ENCODE results near the gene MAD2L1BP.

The MAD2L1BP gene

DNA sequence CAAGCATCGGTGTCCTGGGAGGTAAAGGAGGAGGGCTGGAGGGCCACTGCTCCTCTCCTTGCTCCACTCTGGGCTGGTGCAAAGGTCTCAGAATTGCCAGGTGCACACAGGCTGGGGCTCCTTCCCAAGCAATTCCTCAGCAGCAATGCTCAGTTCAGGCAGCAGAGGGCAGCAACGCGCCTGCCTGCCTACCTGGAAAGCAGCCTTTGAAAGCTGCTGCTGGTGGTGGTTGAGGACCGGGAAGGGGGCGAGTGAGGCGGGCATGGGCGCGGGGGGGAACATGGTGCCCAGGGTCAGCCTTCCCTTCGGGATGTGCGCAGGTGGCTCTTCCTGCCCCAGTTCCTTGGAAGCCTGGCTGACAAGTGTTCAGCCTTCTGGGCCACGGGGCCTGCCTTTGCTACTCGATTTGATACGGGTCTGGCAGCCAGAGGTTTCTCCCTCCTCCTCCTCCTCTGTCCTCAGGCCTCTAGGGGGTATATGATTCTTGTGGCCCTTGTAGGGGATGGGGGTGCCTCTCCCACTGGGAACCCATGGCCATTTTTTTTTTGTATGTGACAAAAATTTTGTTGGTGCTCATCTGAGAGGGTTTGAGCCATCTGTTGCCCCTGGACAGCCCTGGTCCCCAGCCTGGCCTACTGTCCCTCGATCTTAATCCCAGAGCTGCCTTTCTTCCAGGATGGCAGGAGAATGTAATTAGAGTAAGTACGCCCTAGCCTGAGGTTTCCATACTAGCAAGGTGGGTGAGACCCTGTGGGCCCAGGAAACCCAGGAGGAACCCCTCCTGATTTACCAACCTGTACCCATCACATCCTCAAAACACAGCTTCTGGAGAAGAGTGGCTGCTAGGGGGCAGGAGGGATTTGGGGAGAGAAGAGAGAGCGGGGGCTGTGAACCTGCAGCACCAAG is 31.9 kb downstream of the MAD2L1BP start:
- peak; percentile 53 to 79 for DNase-seq

DNA sequence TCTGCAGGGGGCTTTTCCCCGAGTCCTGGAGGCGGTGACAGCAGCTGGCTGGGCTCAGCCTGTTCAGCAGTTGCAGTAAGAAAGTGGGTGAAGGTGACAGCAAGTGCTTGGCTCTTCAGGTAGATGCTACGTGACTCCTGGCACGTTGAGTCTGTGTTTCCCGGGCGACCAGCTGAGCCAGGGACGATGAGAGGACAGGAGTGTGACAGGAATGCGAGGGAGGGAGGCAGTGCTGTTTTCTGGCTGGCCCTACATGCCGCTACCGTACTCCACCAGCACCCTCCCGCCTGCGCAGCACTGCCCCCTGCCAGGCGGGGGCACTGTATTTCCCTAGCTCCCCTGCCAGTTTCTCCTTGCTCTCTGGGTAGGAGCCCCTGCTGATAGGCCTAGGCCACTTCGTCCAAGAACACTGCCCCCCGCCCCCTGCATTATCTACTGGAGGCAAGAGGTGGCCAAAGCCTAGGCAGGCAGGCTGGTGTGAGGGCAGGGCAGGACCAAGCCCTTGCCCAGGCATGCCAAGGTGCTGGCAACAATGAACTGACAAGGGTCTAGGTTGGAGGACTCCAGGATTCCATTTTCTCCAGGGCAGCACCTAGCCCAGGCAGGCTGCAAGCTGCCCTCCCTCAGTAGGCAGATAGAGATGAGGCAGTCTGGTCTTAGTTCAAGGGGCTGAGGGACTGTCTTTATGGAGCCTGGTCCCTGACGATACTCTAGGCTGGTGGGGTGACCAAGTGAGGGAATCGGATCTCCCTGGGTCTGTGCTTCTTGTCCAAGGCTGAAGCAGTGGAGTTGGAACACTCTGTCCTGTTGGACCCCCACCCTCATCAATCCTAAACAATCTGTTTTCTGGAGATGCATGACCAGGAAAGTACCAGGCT is 32.8 kb downstream of the MAD2L1BP start:
- peak; percentile 40 to 61 for DNase-seq

DNA sequence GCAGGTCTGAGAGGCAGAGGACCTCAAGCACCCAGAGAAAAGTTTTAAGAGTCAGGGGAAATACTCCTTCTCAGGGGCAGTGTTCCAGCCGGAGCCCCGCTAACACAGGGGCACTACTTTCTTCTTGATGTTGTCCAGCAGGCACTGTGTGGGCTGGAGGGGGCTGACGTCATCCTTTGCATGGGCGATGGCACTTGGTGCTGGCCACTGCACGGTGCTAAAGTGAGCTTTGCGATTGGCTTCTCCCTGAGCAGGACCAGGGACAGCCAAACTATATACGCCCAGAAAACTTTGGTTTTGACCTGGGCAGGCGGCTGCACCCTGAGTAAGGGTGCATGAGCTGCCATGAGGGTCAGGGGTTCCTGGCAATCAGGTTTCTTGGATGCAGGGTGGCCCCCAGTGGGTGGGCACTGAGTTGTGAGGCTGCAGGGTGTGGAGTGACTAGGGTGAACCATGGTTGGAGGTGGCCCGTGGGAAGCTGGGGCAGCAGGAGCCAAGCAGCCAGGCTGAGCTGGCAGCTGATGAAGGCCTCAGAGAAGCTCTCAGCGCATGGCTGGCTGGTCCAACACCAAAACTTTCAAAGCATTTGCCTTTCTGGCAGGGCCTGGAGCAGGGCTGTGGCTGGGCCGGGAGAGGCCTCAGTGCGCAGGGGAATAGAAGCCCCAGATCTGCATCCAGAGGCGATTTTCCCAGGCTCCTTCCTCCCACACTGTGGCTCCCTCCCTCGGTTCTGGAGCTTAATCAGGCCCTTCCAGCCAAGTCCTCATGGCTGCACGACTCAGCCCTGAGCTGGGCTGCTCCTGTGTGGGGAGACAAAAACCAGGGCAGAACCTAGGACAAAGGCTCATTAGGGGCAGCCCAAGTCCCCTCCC is 33.6 kb downstream of the MAD2L1BP start:
- no peak for DNase-seq

DNA sequence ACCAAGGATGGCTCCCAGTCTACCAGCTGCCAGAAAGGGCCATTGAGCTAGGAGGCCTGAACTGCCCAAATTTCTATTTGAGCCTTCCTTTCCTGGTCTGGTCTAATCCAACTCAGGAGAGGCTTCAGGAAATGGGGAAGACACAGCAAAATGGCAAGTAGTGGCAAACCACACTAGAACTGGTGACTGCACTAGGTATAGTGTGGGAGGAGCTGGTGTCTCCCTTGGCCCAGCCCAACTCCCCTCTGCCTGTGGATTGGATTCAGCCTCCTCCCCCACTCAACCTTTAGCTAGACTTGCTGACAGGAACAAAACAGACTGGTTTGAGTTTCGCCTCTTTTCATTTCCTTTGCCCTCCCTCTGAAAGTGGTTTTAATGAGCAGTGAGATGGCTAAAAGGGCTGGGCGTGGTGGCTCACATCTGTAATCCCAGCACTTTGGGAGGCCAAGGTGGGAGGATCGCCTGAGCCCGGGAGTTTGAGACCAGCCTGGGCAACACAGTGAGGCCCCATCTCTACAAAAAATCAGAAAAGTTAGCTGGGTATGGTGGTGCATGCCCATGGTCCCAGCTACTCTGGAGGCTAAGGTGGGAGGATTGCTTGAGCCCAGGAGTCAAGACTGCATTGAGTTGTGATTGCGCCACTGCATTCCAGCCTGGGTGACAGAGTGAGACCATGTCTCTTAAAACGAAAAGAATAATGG is 34.4 kb downstream of the MAD2L1BP start:
- no peak for DNase-seq

DNA sequence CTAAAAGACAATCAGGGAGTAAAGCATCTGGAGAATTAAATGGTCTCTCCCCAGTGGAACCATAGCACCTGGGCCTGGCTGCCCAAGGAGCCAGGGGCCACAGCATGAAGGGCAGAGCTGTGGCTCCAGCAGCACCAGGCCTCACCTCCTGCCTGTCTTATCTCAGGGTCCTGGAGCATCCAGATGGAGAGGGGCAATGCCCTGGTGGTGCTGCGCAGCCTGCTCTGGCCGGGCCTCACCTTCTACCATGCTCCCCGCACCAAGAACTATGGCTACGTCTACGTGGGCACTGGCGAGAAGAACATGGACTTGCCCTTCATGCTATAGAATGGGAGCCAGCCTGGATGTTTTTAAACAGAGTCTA is 35.0 kb downstream of the MAD2L1BP start:
- no peak for DNase-seq

DNA sequence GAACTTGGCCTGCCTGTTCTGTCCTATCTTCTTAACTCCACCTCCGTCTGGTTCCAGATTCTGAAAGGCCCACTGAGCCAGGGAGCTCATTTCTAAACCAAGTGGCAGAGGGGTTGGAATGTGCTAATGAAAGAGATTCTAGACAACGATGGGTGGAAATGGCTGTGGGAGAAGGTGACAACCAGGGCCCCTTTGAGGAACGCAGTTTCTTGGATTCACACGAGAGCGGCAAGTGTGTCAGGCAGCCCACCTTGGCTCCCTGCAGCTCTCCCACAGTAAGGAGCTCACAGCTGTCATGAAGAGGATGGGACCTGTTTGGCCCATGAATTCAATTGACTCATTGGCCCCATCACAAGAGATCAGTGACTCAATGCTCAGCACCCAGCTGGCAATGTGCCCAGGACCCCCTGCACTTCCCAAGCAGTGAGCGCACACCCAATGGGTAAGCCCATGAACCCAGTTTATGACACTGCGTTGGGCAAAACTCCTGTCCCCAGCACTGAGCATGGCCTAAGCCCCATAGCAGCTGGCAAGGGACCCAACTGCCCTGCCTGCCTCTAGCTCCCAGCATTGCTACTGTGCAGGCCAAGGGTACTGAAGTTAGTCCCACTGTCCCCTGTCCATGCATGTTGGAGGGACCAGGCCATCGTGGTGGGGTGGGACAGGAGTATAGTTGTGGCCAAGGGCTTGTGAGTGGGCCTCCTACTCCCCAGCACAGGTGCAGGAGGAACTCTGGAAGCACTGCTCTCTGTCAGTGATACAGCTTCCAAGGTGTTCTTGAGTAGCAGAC is 35.6 kb downstream of the MAD2L1BP start:
- no peak for DNase-seq

DNA sequence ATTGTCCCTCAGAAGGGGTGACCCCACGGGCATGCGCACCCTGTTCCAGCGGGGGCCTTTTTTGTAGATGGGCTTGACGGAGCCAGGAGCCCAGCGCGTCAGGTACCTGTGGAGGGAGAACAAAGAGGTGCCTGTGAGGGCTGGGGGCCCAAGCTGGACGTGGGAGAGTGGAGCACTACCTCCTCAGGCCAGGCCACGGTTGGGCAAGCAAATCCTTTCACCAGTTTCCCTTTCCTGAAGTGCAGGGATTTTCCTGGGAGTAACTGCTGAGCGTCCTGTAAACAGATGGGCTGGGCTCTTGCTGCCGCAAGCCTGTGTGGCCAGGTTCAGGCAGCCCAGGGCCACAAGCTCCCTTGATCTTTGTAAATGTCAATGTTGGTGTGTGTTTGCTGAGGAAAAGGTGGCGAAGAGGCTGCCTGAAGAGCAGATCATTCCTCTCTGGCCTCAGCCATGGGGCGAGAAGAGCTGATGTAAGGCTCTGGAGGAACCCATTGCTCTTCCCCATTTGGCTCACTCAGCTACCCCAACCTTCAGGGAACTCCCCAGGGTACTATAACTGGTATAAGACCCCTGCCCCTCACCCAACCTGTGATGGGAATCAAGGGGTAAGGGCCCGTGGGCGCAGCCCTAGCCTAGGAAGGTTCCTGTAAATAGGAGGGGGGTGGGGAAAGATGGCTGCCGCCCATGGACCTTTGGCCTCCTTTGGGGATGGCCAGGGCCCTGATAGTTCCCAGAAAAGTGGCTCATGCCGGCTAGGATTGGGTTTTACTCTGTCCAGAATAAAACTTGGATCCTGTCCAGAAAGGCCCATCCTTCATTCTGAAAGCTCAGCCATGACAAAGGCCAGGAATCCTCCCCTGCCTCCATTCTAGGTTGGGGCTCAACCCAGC is 36.4 kb downstream of the MAD2L1BP start:
- DNase-seq, result no peak

DNA sequence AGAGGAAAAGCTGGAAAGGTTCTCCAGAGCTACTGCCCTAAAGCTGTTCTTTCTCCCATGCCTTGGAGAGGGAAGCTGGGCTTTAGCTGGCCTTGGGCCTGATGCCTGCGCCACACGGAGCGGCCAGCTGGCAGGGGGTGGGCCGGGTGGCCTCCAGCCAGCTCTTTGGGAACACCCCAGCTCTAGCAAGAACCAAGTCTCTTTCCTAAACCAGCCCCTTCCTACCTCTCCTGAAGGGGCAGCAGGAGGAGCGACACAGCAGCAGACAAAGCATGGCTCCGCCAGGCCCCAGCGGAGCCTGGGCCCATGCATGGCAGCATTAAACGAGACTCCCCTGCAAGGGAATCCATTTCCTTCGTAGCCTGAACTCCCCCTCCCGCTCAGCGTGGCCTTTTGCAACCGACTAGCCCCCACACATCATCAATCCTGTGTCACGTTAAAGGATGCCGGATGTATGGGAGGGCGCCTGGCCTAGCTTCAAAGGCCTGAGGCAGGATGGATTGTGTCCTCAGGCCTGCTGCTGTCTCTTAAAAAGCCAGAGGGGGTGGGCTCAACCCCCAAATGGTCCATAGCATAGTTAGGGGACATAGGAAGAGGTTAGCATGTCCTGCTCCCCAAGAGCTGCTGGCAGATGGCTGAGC is 37.9 kb downstream of the MAD2L1BP start:
- no peak for DNase-seq

DNA sequence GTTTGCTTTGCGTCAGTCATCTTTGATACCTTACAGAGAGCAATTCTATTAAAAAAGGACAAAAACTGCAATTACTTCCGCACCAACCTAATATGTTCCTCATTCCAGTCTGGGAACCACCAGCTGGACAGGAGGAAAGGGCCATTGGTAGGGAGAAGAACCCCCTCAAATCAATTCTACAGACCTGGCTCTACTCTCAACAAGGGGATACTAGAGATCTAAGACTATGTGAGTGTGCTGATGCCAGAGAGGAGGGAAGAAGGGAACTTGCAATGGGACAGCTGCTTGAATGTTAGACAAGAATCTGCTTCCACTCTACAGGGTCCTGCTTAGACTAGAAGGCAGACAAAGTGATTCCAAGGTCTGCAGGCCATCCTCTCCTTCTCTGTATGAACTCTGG is 38.7 kb downstream of the MAD2L1BP start:
- no peak for DNase-seq

DNA sequence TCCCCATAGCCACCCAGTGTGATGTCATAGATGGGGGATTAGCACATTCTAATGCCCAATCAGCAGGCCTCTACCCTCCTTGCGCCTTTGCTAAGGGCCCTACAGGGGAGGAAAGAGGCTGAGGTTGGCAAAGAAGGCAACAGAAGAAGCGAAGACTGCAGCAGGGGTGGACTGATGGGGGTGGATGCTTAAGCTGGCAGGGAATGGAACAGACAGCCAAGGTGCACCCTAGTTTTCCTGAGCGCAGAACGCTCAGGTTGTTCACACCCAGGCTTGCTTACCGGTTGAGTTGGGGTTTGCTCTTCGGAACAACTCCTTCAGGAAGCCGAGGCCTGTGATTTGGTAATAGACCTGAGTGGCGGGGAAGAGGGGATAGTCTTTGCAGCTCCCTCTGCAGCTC is 39.3 kb downstream of the MAD2L1BP start:
- no peak for DNase-seq

DNA sequence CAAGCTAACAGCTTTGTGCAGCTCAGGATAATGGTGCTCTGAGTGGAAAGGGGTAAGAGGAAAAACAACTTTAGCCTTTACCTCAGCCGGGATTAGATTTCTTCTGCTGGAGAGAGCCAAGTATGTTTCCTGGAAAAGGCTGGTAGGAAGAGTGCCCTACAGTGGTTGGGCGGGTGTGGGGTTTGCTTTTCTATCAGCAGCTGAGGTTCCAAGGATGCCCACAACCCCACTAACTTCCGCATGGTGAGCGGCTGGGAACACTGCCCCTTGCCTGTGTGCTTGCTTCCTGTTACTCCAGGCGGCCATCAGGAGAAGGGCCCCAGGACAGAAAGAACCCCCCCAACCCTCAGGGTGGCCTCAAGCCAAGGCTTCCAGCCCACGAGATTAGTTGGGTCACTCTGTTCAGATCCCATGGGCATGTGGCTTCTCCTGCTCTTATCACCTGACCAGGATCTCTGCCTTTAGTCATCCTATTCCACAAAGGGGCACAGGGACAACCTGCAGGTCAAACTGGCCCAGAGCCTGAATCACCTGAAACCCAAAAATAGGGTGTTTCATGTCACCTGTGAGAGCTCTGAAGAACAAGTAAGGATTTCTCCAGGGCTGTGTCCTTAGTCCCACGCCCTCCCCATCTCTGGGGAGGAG is 41.4 kb downstream of the MAD2L1BP start:
- no peak for DNase-seq

DNA sequence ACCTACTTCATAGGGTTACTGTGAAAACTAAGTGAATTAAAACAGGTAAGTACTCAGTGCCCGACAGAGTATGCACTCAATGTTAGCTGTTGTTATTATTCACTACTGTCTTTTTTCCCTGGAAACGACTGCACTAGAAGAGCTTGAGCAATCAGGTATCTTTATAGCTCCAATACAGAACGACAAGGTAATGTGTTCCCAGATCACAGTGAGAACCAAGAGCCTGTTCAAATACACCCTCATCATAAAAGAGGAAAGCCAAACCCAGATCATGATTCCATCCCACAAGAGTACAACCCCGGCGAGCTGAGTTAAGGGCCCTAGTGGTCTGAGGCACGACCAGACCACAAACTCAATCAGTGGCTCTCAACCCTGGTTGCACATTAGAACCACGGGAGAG is 42.1 kb downstream of the MAD2L1BP start:
- DNase-seq, result no peak

DNA sequence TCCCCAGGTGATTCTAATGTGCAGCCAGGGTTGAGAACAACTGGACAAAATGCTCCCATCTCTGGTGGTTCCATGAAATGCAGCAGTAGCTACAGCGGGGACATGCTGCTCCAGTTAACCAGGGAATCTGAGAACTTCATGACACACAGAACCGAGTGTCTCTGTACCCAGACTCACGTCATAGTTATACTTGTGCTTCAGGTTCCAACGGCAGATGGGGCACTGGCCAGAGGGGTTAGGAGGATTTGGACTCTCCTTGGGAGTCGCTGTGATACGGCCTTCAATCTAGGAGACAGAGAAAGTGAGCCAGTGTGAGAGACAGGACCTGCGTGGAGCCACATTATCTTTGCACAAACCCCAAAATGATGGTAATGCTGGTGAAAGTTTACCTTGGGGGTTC is 42.7 kb downstream of the MAD2L1BP start:
- DNase-seq, result no peak

DNA sequence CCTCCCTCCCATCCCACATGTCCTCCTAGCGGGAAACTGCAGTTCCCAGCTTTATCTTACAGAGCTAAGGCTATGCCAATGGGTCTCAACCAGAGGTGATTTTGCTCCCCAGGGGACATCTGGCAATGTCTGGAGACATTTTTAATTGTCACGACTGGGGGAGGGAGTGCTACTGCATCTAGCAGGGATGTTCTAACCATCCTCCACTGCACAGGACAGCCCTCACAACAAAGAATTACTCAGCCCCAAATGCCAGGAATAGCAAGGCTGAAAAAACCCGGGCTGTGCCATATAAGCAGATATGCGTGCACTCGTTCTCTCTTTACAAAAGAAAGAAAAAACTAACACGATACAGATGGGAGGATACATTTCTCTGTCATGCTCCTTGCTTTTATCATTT is 43.4 kb downstream of the MAD2L1BP start:
- no peak for DNase-seq

DNA sequence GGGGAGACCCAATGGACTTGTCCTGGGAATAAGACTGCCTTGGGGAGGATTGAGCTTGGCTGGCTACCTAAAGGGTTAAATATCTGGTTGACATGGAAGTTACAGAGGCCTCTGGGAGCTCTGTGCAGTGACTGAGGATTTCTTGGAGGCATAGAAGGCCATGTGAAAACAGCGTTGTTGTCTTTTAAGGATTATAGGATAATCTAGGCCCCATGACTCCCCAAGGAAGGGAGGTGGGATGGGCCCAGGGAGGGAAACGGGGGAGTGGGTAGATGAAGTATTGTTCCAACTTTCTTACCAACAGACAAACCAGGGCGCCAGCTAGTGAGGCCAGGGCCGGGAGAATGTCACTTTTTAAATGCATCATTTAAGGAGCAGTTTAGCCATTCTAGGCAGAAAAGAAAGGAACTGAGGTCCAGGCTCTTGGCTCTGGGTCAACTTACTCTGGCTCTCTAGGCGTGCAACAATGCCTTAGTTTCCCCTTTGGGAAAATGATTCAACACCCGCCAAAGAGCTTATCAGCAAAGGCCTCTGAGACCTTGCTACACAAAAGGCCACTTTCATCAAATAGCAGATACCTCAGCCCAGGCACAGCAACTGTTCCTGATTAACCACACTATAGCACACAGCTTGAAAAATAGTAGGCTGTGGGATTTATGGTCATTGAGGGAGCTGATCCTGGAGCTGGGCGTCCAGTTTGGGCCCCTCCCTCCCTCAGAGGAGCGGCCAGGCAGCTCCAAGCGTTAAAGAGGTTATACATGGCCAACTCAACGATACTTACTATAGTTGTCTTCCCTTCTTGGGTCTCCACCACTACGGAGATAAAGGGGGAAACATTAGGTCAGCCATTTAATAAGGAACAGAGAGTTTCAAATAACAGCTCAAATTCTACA is 44.9 kb downstream of the MAD2L1BP start:
- DNase-seq, result no peak

DNA sequence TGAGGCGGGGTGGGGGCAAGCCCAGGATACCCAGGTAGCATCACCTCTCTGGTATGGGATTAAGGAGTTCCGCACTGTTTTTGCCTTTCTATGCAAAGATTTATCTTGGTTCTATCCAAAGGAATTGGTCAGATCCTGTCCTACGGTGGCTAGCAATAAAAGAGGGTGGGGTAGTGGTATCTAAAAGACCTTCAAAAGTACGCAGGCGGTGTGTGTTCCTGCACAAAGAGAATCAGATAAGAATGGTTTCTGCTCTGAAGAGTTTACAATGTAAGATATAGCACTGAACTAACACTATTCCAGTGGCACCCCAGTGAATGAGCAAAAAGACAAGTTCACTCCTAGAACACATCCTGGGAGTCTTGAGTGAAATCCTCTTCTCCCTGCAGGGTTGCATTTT is 45.7 kb downstream of the MAD2L1BP start:
- no peak for DNase-seq

DNA sequence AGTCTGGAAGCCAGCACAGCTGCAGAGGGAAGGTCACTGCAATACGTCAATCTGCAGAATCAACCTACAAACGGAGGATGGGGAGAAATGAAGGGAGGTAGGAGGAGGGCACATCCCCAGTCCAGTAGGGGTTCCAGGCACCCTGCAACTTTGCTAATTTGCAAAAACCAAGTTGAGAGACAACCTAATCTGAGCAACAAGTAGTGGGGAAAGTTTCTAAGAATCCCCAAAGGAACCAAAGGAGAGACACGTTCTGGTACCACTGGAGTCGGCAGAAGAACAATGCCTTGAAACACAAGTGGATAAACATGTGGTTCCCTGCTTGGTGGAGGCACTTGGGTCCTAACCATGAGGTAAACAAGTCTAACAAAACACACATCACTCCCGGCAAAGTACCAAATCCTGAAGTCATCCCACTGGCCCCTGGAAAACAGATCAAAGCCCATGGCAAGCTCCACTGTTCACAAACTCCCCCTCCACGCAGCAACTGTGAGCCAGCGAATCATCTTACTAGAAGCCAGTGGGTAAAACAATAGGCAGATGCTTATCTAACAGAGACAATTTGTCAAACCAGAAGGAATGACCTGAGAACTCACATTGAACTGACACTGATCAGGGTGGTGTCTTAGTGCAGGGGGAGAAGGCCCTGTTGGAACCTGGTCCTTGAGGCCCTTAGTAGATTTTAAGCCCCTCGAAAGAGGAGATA is 47.2 kb downstream of the MAD2L1BP start:
- DNase-seq, result no peak

Measured in NCI-H1930 (cell line).